GM20000 (cell line): ENCODE results near the gene MRPS22.

Source experiments
- DNase-seq: peaks from one replicate; pipeline ENCODE4 v3.0.0; 2012; ENCODE audit warnings: low spot score
- CTCF ChIP-seq: IDR thresholded peaks from 2 replicates; pipeline ENCODE4 v1.5.1; 2012; ENCODE audit warnings: mild to moderate bottlenecking, control low read depth; ENCODE audit errors: extremely low read depth, missing control alignments

Gene MRPS22

GRCh38 chr3:139355476-139355875, 11.7 kb downstream of the MRPS22 start:
- no peak for DNase-seq
- no peak for TF ChIP-seq CTCF

- DNase-seq, result no peak
- TF ChIP-seq CTCF, result no peak
Measured at GRCh38 chr3:139355891-139356290, 12.1 kb downstream of the MRPS22 start.

GRCh38 chr3:139357899-139358298, 14.1 kb downstream of the MRPS22 start:
- peak; percentile 44 for DNase-seq
- TF ChIP-seq CTCF, result no peak

- no peak for DNase-seq
- no peak for TF ChIP-seq CTCF
Measured at GRCh38 chr3:139358841-139359562, 15.2 kb downstream of the MRPS22 start.

GRCh38 chr3:139361276-139361675, 17.5 kb downstream of the MRPS22 start:
- no peak for DNase-seq
- TF ChIP-seq CTCF, result no peak

- TF ChIP-seq CTCF, result no peak
- no peak for DNase-seq
Measured at GRCh38 chr3:139364549-139364948, 20.7 kb downstream of the MRPS22 start.

GRCh38 chr3:139374099-139374498, 30.3 kb downstream of the MRPS22 start:
- DNase-seq, result no peak
- TF ChIP-seq CTCF, result no peak
